Lower lobe of right lung (tissue), 2 donors: Measurements from ENCODE around the gene BMPR1B. TPM values are rescaled to one million over a fixed set of nuclear protein-coding genes. Genes with fewer than 3 reads are reported as not detected.

Experiments used
- ATAC-seq, 2 donors: fragments of 200-7000 bp; cut with Tn5 transposase; one replicate each; pipeline ENCODE4 v1.9.1; 2020 to 2022; ENCODE audit warnings: mild to moderate bottlenecking in 2 of 2, moderate library complexity in 2 of 2
- DNase-seq: peaks from one replicate; pipeline ENCODE4 v3.0.0-alpha.2; 2020
- H3K27ac ChIP-seq: fragments of 200-600 bp; one replicate; pipeline ENCODE4 v1.8.0; 2022
- H3K27me3 ChIP-seq: fragments of 200-600 bp; one replicate; pipeline ENCODE4 v1.8.0; 2022; ENCODE audit warnings: low read depth
- H3K36me3 ChIP-seq: fragments of 200-600 bp; one replicate; pipeline ENCODE4 v1.8.0; 2022; ENCODE audit warnings: mild to moderate bottlenecking
- H3K4me1 ChIP-seq: fragments of 200-600 bp; one replicate; pipeline ENCODE4 v1.8.0; 2022
- H3K4me3 ChIP-seq: fragments of 200-600 bp; one replicate; pipeline ENCODE4 v1.8.0; 2022; ENCODE audit warnings: mild to moderate bottlenecking
- H3K9me3 ChIP-seq: fragments of 200-600 bp; one replicate; pipeline ENCODE4 v1.8.0; 2022
- intact Hi-C: fragments of 100-400 bp; cut with DNase I; formaldehyde crosslinking; loops from one replicate; pipeline ENCODE4 v1.11.0; 2022
- total RNA-seq: library from RNA; stranded (reverse); fragmentation: NEBNext Ultra II Directional; extraction: Animal tissue kit (Norgen Biotek cat#: 25700); gene quantifications from one replicate; pipeline ENCODE4 v1.2.1, GENCODE V29; 2021
- TF ChIP-seq, protein P1 (sequence below): fragments of 200-600 bp; IDR thresholded peaks from one replicate; pipeline ENCODE4 v1.8.0; 2022; ENCODE audit warnings: antibody characterized with exemption, mild to moderate bottlenecking
- donor health status: DM: no; HTN: yes; CAD: no; lungs with severe emphysema.

The BMPR1B gene
- total RNA-seq, 1 donor from 2014 or later = 6.0 TPM

DNA sequence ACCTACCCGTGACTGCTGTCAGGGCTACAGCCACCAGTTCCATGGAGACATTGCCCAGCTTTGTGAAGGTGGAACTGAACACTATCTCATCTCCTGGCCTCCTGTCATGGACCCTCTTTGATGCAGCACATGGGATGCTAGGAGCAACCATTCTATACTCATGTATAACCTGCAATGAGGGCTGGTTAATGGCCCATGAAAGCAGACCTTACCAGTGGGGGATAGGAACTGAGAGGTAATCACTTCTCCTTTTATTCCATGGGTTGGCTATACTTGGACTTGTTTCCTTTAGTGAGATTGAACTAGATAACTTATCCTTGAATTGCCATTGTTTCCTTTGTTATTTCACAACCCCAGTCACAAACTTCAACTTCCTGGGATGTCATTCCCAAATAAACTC lies 310.6 kb downstream of the BMPR1B start:
- H3K4me3 ChIP-seq = no peak overlapping the region
- intact Hi-C loops = no loop called here
- no peaks in the 10 kb centered on the region for H3K4me1 ChIP-seq
- TF ChIP-seq, protein P1, sequence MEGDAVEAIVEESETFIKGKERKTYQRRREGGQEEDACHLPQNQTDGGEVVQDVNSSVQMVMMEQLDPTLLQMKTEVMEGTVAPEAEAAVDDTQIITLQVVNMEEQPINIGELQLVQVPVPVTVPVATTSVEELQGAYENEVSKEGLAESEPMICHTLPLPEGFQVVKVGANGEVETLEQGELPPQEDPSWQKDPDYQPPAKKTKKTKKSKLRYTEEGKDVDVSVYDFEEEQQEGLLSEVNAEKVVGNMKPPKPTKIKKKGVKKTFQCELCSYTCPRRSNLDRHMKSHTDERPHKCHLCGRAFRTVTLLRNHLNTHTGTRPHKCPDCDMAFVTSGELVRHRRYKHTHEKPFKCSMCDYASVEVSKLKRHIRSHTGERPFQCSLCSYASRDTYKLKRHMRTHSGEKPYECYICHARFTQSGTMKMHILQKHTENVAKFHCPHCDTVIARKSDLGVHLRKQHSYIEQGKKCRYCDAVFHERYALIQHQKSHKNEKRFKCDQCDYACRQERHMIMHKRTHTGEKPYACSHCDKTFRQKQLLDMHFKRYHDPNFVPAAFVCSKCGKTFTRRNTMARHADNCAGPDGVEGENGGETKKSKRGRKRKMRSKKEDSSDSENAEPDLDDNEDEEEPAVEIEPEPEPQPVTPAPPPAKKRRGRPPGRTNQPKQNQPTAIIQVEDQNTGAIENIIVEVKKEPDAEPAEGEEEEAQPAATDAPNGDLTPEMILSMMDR = no peak
- DNase-seq (no peak), ATAC-seq (no peak)
- H3K9me3 ChIP-seq = no peaks in the 10 kb centered on the region
- no peak overlapping the region for H3K27ac ChIP-seq
- no peaks in the 10 kb centered on the region for H3K36me3 ChIP-seq
- H3K27me3 ChIP-seq = no peaks in the 10 kb centered on the region

DNA sequence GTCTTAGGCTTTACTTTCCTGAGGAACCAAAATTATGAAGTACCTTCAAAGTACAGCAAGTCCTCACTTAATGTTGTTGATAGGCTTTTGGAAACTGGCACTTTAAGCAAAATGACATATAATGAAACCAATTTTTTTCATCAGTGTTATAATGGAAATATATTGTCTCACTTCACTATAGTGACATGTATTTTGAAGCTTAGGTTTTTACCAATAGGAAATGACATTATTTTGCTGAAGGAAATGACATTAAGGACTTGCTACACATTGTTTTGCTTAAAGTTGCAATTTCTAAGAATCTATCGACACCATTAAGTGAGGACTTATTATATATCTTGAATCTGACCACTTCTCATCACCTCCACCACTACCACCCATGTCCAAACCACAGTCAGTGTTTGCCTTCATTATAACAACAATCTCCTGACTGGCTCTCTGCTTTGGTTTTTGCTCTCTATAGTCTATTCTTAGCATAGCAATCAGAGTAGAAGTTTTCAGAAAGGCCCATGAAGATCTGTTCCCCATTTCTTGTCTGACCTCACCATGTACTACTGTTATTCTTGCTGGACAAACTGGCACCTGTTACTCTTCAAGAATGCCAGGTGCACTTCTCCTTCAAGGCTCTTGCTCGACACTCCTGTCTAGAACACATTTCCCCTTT lies 311.2 kb downstream of the BMPR1B start:
- DNase-seq (no peak), ATAC-seq (no peak)
- intact Hi-C loops = no loop called here
- TF ChIP-seq, protein P1 = no peak
- Histone ChIP-seq H3K9me3 (no peaks in the 10 kb centered on the region), H3K27ac (no peak overlapping the region), H3K4me3 (no peak overlapping the region), H3K27me3 (no peaks in the 10 kb centered on the region), H3K36me3 (no peaks in the 10 kb centered on the region), H3K4me1 (no peaks in the 10 kb centered on the region)

DNA sequence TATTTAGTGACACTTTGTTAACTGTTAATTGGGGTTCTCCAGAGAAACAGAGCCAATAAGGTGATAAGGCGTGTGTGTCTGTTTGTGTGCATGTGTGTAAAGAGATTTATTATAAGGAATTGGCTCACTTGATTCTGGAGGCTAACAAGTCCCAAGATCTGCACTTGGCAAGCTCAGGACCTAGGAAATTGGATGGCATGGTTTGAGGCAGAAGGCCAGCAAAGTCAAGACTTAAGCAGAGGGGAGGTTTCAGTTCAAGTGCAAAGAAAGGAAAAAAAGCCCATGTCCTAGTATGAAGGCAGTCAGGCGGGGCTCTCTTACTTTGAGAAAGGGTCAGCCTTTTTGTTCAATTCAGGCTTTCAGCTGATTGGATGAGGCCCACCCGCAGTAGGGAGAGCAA lies 314.1 kb downstream of the BMPR1B start:
- H3K36me3 ChIP-seq = no peaks in the 10 kb centered on the region

DNA sequence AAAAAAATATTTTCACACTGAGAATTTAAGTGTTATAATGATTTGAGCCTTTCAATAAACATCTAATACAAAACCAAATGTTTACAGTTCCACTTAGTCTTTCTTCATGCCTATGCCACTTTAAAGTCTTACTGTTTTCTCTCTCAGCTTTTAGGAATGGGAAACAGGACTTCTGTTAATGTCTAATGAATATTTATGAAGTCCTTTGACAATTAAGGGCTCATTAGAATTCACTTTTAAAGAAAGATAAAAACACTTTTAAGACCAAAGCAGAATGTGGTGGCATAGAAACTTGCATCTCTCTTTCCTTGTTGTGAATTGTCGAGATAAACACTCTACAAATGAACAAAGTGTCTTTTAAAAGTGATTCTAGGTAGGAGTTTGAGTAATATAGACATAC lies 315.9 kb downstream of the BMPR1B start:
- no peak for DNase-seq
- Histone ChIP-seq H3K27me3 (no peaks in the 10 kb centered on the region), H3K9me3 (no peaks in the 10 kb centered on the region), H3K27ac (no peak overlapping the region), H3K4me1 (no peaks in the 10 kb centered on the region), H3K36me3 (no peaks in the 10 kb centered on the region), H3K4me3 (no peak overlapping the region)
- TF ChIP-seq, protein P1 = no peak
- intact Hi-C loops = no loop called here
- no peak for ATAC-seq

More for the DNA sequence above, 314.1 kb downstream of the BMPR1B start:
- Histone ChIP-seq H3K4me3 (no peak overlapping the region), H3K27me3 (no peaks in the 10 kb centered on the region), H3K27ac (no peak overlapping the region), H3K9me3 (no peaks in the 10 kb centered on the region), H3K4me1 (no peaks in the 10 kb centered on the region)
- DNase-seq = no peak
- intact Hi-C loops = no loop called here
- TF ChIP-seq, protein P1 = no peak
- no peak for ATAC-seq

DNA sequence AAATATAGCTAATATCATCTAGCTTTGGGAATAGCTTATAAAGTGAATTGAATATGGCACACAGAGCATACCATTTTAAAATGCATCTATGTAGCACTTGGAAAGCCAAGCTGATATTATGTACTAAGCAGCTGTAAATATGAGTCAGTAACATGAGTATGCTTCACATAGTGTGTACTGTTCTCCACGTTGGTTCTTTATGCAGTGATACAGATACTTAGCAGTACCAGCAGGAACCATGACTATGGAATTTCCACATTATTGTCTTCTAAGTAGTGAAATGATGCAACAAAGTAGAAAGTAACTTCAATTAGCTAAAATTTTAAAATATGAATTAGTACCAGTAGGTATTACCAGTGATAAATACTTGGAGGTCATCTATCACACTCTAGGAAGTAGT lies 320.1 kb downstream of the BMPR1B start:
- Histone ChIP-seq H3K4me3 (no peak overlapping the region), H3K36me3 (no peaks in the 10 kb centered on the region), H3K27ac (no peak overlapping the region), H3K9me3 (no peaks in the 10 kb centered on the region), H3K27me3 (no peaks in the 10 kb centered on the region), H3K4me1 (no peaks in the 10 kb centered on the region)
- intact Hi-C loops = no loop called here
- TF ChIP-seq, protein P1 = no peak
- ATAC-seq (peak in 1 of 2 donors; percentile 54), DNase-seq (no peak)
